WTC11 (cell line): ENCODE results near the gene HRH3. TPM values are rescaled to one million over a fixed set of nuclear protein-coding genes. Genes with fewer than 3 reads are reported as not detected.

Source experiments
- ATAC-seq: fragments of 200-7000 bp; cut with Tn5 transposase; 2 replicates; pipeline ENCODE4 v1.10.0; 2021; ENCODE audit warnings: mild to moderate bottlenecking, moderate library complexity
- CTCF ChIA-PET: fragments of 300-600 bp; sonication (Branson Sonifier 250); formaldehyde crosslinking; loops from one replicate; lab custom pipeline; 2021; ENCODE audit warnings: antibody characterized with exemption; lab: Charles Lee
- POLR2A ChIA-PET: fragments of 350-600 bp; sonication (Branson Sonifier 250); formaldehyde crosslinking; loops from one replicate; lab custom pipeline; 2021; ENCODE audit warnings: antibody characterized with exemption; lab: Charles Lee
- DNase-seq: peaks from one replicate; pipeline ENCODE4 v3.0.0; 2021; ENCODE audit warnings: low spot score
- H3K27ac Mint-ChIP-seq: 2 replicates; pipeline ENCODE4 v1.8.0; 2021; ENCODE audit warnings: mixed read lengths
- H3K27me3 Mint-ChIP-seq: 2 replicates; pipeline ENCODE4 v1.8.0; 2021; ENCODE audit warnings: low read depth, mild to moderate bottlenecking, moderate library complexity, mixed read lengths
- H3K36me3 Mint-ChIP-seq: 2 replicates; pipeline ENCODE4 v1.8.0; 2021; ENCODE audit warnings: mixed read lengths
- H3K4me1 Mint-ChIP-seq: 2 replicates; pipeline ENCODE4 v1.8.0; 2022; ENCODE audit warnings: mixed read lengths
- H3K4me3 Mint-ChIP-seq: 2 replicates; pipeline ENCODE4 v1.8.0; 2021; ENCODE audit warnings: mild to moderate bottlenecking, moderate library complexity, mixed read lengths
- H3K9me3 Mint-ChIP-seq: 2 replicates; pipeline ENCODE4 v1.8.0; 2021; ENCODE audit warnings: mixed read lengths
- ATF1 ChIP-seq: sonication (generic); formaldehyde crosslinking; IDR thresholded peaks from 2 replicates; pipeline ENCODE4 v1.8.1; 2023; ENCODE audit warnings: mild to moderate bottlenecking, moderate library complexity, missing genetic modification reagents
- ATF3 ChIP-seq: sonication (generic); formaldehyde crosslinking; conservative IDR thresholded peaks from 2 replicates; pipeline ENCODE4 v1.8.1; 2022; ENCODE audit warnings: mild to moderate bottlenecking, missing genetic modification reagents
- CDX4 ChIP-seq: fragments of 250-450 bp; sonication (Bioruptor Pico); IDR thresholded peaks from 2 replicates; pipeline ENCODE4 v1.9.0; 2021; ENCODE audit warnings: moderate library complexity, mild to moderate bottlenecking, inconsistent platforms, borderline replicate concordance
- CTCF ChIP-seq: fragments of 200-600 bp; IDR thresholded peaks from 2 replicates; pipeline ENCODE4 v1.8.0; 2022; ENCODE audit warnings: antibody characterized with exemption
- ETV6 ChIP-seq: sonication (generic); formaldehyde crosslinking; IDR thresholded peaks from 2 replicates; pipeline ENCODE4 v1.8.1; 2022; ENCODE audit warnings: mild to moderate bottlenecking, missing genetic modification reagents
- FOXP1 ChIP-seq: sonication (generic); formaldehyde crosslinking; IDR thresholded peaks from 2 replicates; pipeline ENCODE4 v1.8.0; 2022; ENCODE audit warnings: missing genetic modification reagents, mild to moderate bottlenecking, moderate library complexity, borderline replicate concordance
- GTF2I ChIP-seq: fragments of 250-450 bp; sonication (Bioruptor Pico); conservative IDR thresholded peaks from 2 replicates; pipeline ENCODE4 v1.4.0; 2021; ENCODE audit warnings: mild to moderate bottlenecking
- IRF2 ChIP-seq: sonication (generic); formaldehyde crosslinking; IDR thresholded peaks from 2 replicates; pipeline ENCODE4 v1.8.0; 2022; ENCODE audit warnings: low read depth, missing genetic modification reagents, borderline replicate concordance
- JUN ChIP-seq: sonication (generic); formaldehyde crosslinking; IDR thresholded peaks from 2 replicates; pipeline ENCODE4 v1.8.0; 2023; ENCODE audit warnings: mild to moderate bottlenecking, missing genetic modification reagents
- NR1H2 ChIP-seq: sonication (generic); formaldehyde crosslinking; IDR thresholded peaks from 2 replicates; pipeline ENCODE4 v1.9.0; 2021; ENCODE audit warnings: mild to moderate bottlenecking, moderate library complexity, missing genetic modification reagents
- PRDM15 ChIP-seq: sonication (generic); formaldehyde crosslinking; IDR thresholded peaks from 2 replicates; pipeline ENCODE4 v1.8.0; 2022; ENCODE audit warnings: missing genetic modification reagents
- PREB ChIP-seq: sonication (generic); formaldehyde crosslinking; IDR thresholded peaks from 2 replicates; pipeline ENCODE4 v1.8.1; 2022; ENCODE audit warnings: mild to moderate bottlenecking, missing genetic modification reagents, moderate library complexity, borderline replicate concordance
- RELA ChIP-seq: sonication (generic); formaldehyde crosslinking; IDR thresholded peaks from 2 replicates; pipeline ENCODE4 v1.8.1; 2022; ENCODE audit warnings: missing genetic modification reagents, mild to moderate bottlenecking, borderline replicate concordance
- TCF7 ChIP-seq: sonication (generic); formaldehyde crosslinking; IDR thresholded peaks from 2 replicates; pipeline ENCODE4 v1.8.0; 2022; ENCODE audit warnings: mild to moderate bottlenecking, low read depth, missing genetic modification reagents, moderate library complexity
- ZNF121 ChIP-seq: sonication (generic); formaldehyde crosslinking; IDR thresholded peaks from 2 replicates; pipeline ENCODE4 v1.8.0; 2023; ENCODE audit warnings: missing genetic modification reagents
- ZNF532 ChIP-seq: fragments of 250-450 bp; sonication (Bioruptor Pico); IDR thresholded peaks from 2 replicates; pipeline ENCODE4 v1.9.0; 2021; ENCODE audit warnings: mild to moderate bottlenecking, borderline replicate concordance
- total RNA-seq: library from RNA; stranded (reverse); gene quantifications from 3 replicates; pipeline ENCODE4 v1.2.3, GENCODE V29; 2021
- TF ChIP-seq, protein P1 (sequence below): sonication (generic); formaldehyde crosslinking; IDR thresholded peaks from 2 replicates; pipeline ENCODE4 v1.8.0; 2022; ENCODE audit warnings: mild to moderate bottlenecking, missing genetic modification reagents
- TF ChIP-seq, protein P2 (sequence below): fragments of 250-450 bp; sonication (Bioruptor Pico); conservative IDR thresholded peaks from 2 replicates; pipeline ENCODE4 v1.9.0; 2021; ENCODE audit warnings: mild to moderate bottlenecking

Gene HRH3
- total RNA-seq, 1 experiment from 2014 or later, result 3.3 TPM

GRCh38 chr20:62236766-62237513 is 16.9 kb upstream of the HRH3 start:
- ATAC-seq (no peak), DNase-seq (peak; percentile 52)
- H3K27me3 Mint-ChIP-seq, result no peaks in the 10 kb centered on the region
- ChIA-PET CTCF (interaction anchor here (0.5 to 1.3 kb wide), 4 partner anchors 9 to 431 kb away, joined by 3 to 5 read pairs (median 3); no protein-coding TSS in a partner anchor), POLR2A (interaction anchor here (0.5 kb wide), 1 partner anchor 513 kb away, joined by 4 read pairs; no protein-coding TSS in a partner anchor)
- peaks cover 6% of the 10 kb centered on the region for H3K36me3 Mint-ChIP-seq
- H3K27ac Mint-ChIP-seq, result no peak overlapping the region
- TF ChIP-seq FOXP1 (CRISPR knock-in tag), result no peak
- TF ChIP-seq IRF2 (CRISPR knock-in tag), result no peak
- TF ChIP-seq GTF2I, result no peak
- TF ChIP-seq ZNF532 (CRISPR knock-in tag), result no peak
- TF ChIP-seq ATF1 (CRISPR knock-in tag), result no peak
- TF ChIP-seq TCF7 (CRISPR knock-in tag), result no peak
- no peak for TF ChIP-seq PRDM15 (CRISPR knock-in tag)
- TF ChIP-seq, protein P1, sequence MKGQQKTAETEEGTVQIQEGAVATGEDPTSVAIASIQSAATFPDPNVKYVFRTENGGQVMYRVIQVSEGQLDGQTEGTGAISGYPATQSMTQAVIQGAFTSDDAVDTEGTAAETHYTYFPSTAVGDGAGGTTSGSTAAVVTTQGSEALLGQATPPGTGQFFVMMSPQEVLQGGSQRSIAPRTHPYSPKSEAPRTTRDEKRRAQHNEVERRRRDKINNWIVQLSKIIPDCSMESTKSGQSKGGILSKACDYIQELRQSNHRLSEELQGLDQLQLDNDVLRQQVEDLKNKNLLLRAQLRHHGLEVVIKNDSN (CRISPR knock-in tag), result no peak
- TF ChIP-seq NR1H2 (CRISPR knock-in tag), result no peak
- no peak for TF ChIP-seq RELA (CRISPR knock-in tag)
- no peak for TF ChIP-seq JUN (CRISPR knock-in tag)
- TF ChIP-seq CTCF, result no peak
- TF ChIP-seq, protein P2, sequence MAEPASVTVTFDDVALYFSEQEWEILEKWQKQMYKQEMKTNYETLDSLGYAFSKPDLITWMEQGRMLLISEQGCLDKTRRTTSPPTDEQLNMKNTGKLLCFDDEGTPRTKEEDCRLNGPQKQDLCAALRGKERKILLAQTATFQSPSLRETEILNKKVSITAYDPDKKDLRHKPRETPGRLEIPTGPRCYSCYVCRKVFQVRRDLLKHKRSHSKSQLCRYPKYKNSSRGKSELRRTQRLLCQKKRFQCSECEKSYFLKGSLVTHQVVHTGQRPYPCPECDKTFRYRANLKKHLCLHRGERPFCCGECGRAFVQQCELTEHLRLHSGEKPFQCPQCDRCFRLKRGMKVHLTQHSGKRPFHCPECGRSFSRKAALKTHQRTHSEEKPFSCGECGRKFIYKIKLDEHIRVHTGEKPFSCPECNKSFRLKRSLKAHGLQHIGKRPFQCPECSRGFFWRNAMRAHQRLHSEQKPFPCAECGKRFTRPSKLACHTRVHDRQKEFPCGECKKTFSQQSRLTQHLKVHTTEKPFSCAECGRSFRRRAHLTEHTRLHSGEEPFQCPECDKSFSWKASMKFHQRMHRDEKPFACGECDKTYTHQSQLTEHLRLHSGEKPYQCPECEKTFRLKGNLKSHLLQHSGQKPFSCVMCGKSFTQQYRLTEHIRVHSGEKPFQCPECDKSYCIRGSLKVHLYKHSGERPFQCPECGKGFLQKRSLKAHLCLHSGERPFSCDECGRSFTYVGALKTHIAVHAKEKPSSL (CRISPR knock-in tag), result no peak
- no peak for TF ChIP-seq ATF3 (CRISPR knock-in tag)
- TF ChIP-seq PREB (CRISPR knock-in tag), result no peak
- TF ChIP-seq CDX4, result no peak
- TF ChIP-seq ETV6, result no peak
- TF ChIP-seq ZNF121 (CRISPR knock-in tag), result no peak
- peaks cover 15% of the 10 kb centered on the region for H3K4me1 Mint-ChIP-seq
- H3K4me3 Mint-ChIP-seq, result no peak overlapping the region
- H3K9me3 Mint-ChIP-seq, result peaks cover 5% of the 10 kb centered on the region
